BLaER1 treated with 17β-estradiol and CSF1 and Interleukin-3, amounts not matched to agents 10 nM and 100 nM (cell line): ENCODE results near the gene TMEM141.
"Not testable (repeated sequence)": the region's sequence is repeated elsewhere in the genome, so short reads cannot be mapped to it uniquely, and the experiment has no call there.

Experiments
- H3K27ac ChIP-seq, 11 experiments: shearing (Covaris generic); formaldehyde crosslinking; 2 replicates each; pipeline ENCODE4 v1.8.1; 2022
- H3K27me3 ChIP-seq, 11 experiments: shearing (Covaris generic); formaldehyde crosslinking; 2 replicates each; pipeline ENCODE4 v1.8.1; 2022
- H3K36me3 ChIP-seq, 11 experiments: shearing (Covaris generic); formaldehyde crosslinking; 2 replicates each; pipeline ENCODE4 v1.8.1; 2022
- H3K4me1 ChIP-seq, 10 experiments: shearing (Covaris generic); formaldehyde crosslinking; 2 replicates each; pipeline ENCODE4 v1.8.1; 2022
- H3K4me2 ChIP-seq, 11 experiments: shearing (Covaris generic); formaldehyde crosslinking; 2 replicates each; pipeline ENCODE4 v1.8.1; 2022
- H3K4me3 ChIP-seq, 10 experiments: shearing (Covaris generic); formaldehyde crosslinking; 2 replicates each; pipeline ENCODE4 v1.8.1; 2022
- H3K9ac ChIP-seq, 11 experiments: shearing (Covaris generic); formaldehyde crosslinking; 2 replicates each; pipeline ENCODE4 v1.8.1; 2022
- H3K9me3 ChIP-seq, 11 experiments: shearing (Covaris generic); formaldehyde crosslinking; replicated peaks in 1 of 11; 2 replicates each; pipeline ENCODE4 v1.8.1; 2022
- H4K20me1 ChIP-seq, 11 experiments: shearing (Covaris generic); formaldehyde crosslinking; 2 replicates each; pipeline ENCODE4 v1.8.1; 2022
- Cebpa-rat ChIP-seq, 11 experiments: shearing (Covaris generic); IDR thresholded peaks; 2 replicates each; pipeline ENCODE4 v1.8.1; 2022

TMEM141 gene

GRCh38 chr9:136762221-136762691 lies 28.9 kb upstream of the TMEM141 start:
- peaks cover 50 to 99% (median 95%) of the 10 kb centered on the region in 10 experiments for H3K4me1 ChIP-seq

GRCh38 chr9:136762915-136763648 lies 28.1 kb upstream of the TMEM141 start:
- TF ChIP-seq Cebpa-rat (IDR thresholded peaks at IDR 0.05) = no peak
- H3K4me1 ChIP-seq = peaks cover 47 to 99% (median 95%) of the 10 kb centered on the region in 10 experiments

More at GRCh38 chr9:136762221-136762691, 28.9 kb upstream of the TMEM141 start:
- peak overlapping the region in 5 of 11 experiments; percentile 22 to 59 (median 41); a peak in 8 of 22 replicates for H3K9ac ChIP-seq
- peak overlapping the region in 5 of 11 experiments; percentile 29 to 63 (median 52); a peak in 7 of 22 replicates for H3K27ac ChIP-seq
- H3K4me3 ChIP-seq = no peak overlapping the region
- no peak for TF ChIP-seq Cebpa-rat (IDR thresholded peaks at IDR 0.05)
- H3K27me3 ChIP-seq = peaks cover 0 to 21% (median 0%) of the 10 kb centered on the region in 11 experiments; a peak in 7 of 22 replicates
- peak overlapping the region in 9 of 11 experiments; percentile 51 to 67 (median 62); a peak in 17 of 22 replicates for H3K4me2 ChIP-seq
- no peaks in the 10 kb centered on the region for H3K9me3 ChIP-seq
- H4K20me1 ChIP-seq = peaks cover 0 to 10% (median 0%) of the 10 kb centered on the region in 11 experiments; a peak in 3 of 22 replicates
- no peaks in the 10 kb centered on the region for H3K36me3 ChIP-seq

GRCh38 chr9:136763649-136764035 lies 27.5 kb upstream of the TMEM141 start:
- H3K27me3 ChIP-seq = peaks cover 0 to 24% (median 0%) of the 10 kb centered on the region in 11 experiments; a peak in 6 of 22 replicates
- no peaks in the 10 kb centered on the region for H3K36me3 ChIP-seq
- no peak for TF ChIP-seq Cebpa-rat (IDR thresholded peaks at IDR 0.05)
- H3K27ac ChIP-seq = peak overlapping the region in 4 of 11 experiments; percentile 1 to 31 (median 29); a peak in 4 of 22 replicates
- no peak overlapping the region for H3K4me3 ChIP-seq
- H3K4me1 ChIP-seq = peaks cover 46 to 99% (median 95%) of the 10 kb centered on the region in 10 experiments
- peak overlapping the region in 3 of 11 experiments; percentile 35 to 50 (median 41); a peak in 6 of 22 replicates for H3K9ac ChIP-seq
- H3K9me3 ChIP-seq = no peaks in the 10 kb centered on the region
- H4K20me1 ChIP-seq = no peaks in the 10 kb centered on the region; a peak in 1 of 22 replicates
- peak overlapping the region; percentile 42 to 88 (median 68); a peak in 19 of 22 replicates for H3K4me2 ChIP-seq

More at GRCh38 chr9:136762915-136763648, 28.1 kb upstream of the TMEM141 start:
- H4K20me1 ChIP-seq = peaks cover 0 to 2% (median 0%) of the 10 kb centered on the region in 11 experiments; a peak in 3 of 22 replicates
- no peaks in the 10 kb centered on the region for H3K36me3 ChIP-seq
- peak overlapping the region in 2 of 11 experiments; percentile 1 to 63; a peak in 4 of 22 replicates for H3K27ac ChIP-seq
- H3K9ac ChIP-seq = peak overlapping the region in 3 of 11 experiments; percentile 41 to 59 (median 50); a peak in 4 of 22 replicates
- H3K27me3 ChIP-seq = peaks cover 0 to 21% (median 0%) of the 10 kb centered on the region in 11 experiments; a peak in 7 of 22 replicates
- H3K9me3 ChIP-seq = no peaks in the 10 kb centered on the region
- peak overlapping the region; percentile 42 to 88 (median 68); a peak in 21 of 22 replicates for H3K4me2 ChIP-seq
- H3K4me3 ChIP-seq = 0 out of 20 replicates have a peak overlapping the region, but pooled peaks of 1 of the 10 experiments have one; percentile 28

GRCh38 chr9:136764301-136764891 lies 26.7 kb upstream of the TMEM141 start, which contains the start of gene LCN15:
LCN15 (minus strand) TSS chr9:136764518; CDS start chr9:136764488, 30 bp downstream.
- H3K9me3 ChIP-seq = no peaks in the 10 kb centered on the region
- H3K4me2 ChIP-seq = peak within 1 kb of the TSS; percentile 51 to 88 (median 79); a peak in 21 of 22 replicates
- H3K27ac ChIP-seq = peak within 1 kb of the TSS in 8 of 11 experiments; percentile 11 to 78 (median 50); a peak in 11 of 22 replicates
- no peak for TF ChIP-seq Cebpa-rat (IDR thresholded peaks at IDR 0.05)
- H3K36me3 ChIP-seq = no peaks in the 10 kb centered on the region
- peaks cover 46 to 94% (median 90%) of the 10 kb centered on the region in 10 experiments for H3K4me1 ChIP-seq
- H4K20me1 ChIP-seq = no peaks in the 10 kb centered on the region; a peak in 1 of 22 replicates
- peak within 1 kb of the TSS in 7 of 11 experiments; percentile 7 to 73 (median 47); a peak in 7 of 22 replicates for H3K9ac ChIP-seq
- peaks cover 0 to 24% (median 0%) of the 10 kb centered on the region in 11 experiments; a peak in 6 of 22 replicates for H3K27me3 ChIP-seq
- no peak within 1 kb of the TSS for H3K4me3 ChIP-seq

GRCh38 chr9:136765041-136765440 lies 26.1 kb upstream of the TMEM141 start:
- Histone ChIP-seq H3K4me3 (no peak overlapping the region), H3K27ac (peak overlapping the region in 7 of 11 experiments; percentile 11 to 78 (median 51); a peak in 11 of 22 replicates), H3K36me3 (no peaks in the 10 kb centered on the region), H3K4me1 (peaks cover 41 to 91% (median 86%) of the 10 kb centered on the region in 10 experiments), H3K4me2 (peak overlapping the region; percentile 48 to 88 (median 79); a peak in 21 of 22 replicates), H3K27me3 (peaks cover 0 to 19% (median 0%) of the 10 kb centered on the region in 11 experiments; a peak in 6 of 22 replicates), H3K9ac (peak overlapping the region in 7 of 11 experiments; percentile 7 to 73 (median 47); a peak in 6 of 22 replicates), H4K20me1 (no peaks in the 10 kb centered on the region; a peak in 1 of 22 replicates), H3K9me3 (no peaks in the 10 kb centered on the region)
- TF ChIP-seq Cebpa-rat (IDR thresholded peaks at IDR 0.05) = no peak

- H3K27ac ChIP-seq = peak overlapping the region in 8 of 11 experiments; percentile 48 to 78 (median 63); a peak in 15 of 22 replicates
- not testable (repeated sequence) for H4K20me1 ChIP-seq, H3K4me3 ChIP-seq, H3K9me3 ChIP-seq, H3K36me3 ChIP-seq
- peak overlapping the region in 9 of 11 experiments; percentile 18 to 73 (median 61); a peak in 15 of 22 replicates for H3K9ac ChIP-seq
- H3K4me1 ChIP-seq = peaks cover 32 to 83% (median 77%) of the 10 kb centered on the region in 10 experiments
- peak overlapping the region; percentile 48 to 88 (median 79) for H3K4me2 ChIP-seq
- TF ChIP-seq Cebpa-rat (IDR thresholded peaks at IDR 0.05) = peak in 1 of 11 experiments; percentile 53; a peak in 1 of 22 replicates
- H3K27me3 ChIP-seq = peaks cover 0 to 13% (median 0%) of the 10 kb centered on the region in 11 experiments; a peak in 5 of 22 replicates
Observed at GRCh38 chr9:136765745-136766409, 25.3 kb upstream of the TMEM141 start.

- Histone ChIP-seq H3K4me2 (peak overlapping the region; percentile 50 to 97 (median 83)), H3K9ac (peak overlapping the region in 3 of 11 experiments; percentile 48 to 73 (median 50); a peak in 4 of 22 replicates), H3K27ac (peak overlapping the region in 6 of 11 experiments; percentile 16 to 78 (median 68); a peak in 11 of 22 replicates), H3K4me1 (peaks cover 25 to 76% (median 70%) of the 10 kb centered on the region in 10 experiments), H3K27me3 (peaks cover 0 to 13% (median 0%) of the 10 kb centered on the region in 11 experiments; a peak in 5 of 22 replicates)
- not testable (repeated sequence) for H3K4me3 ChIP-seq, H3K9me3 ChIP-seq, H3K36me3 ChIP-seq, H4K20me1 ChIP-seq
Observed at GRCh38 chr9:136766410-136767120, 24.6 kb upstream of the TMEM141 start.
